Mesenchymal stem cell (in vitro differentiated cells and primary cell): ENCODE results near the gene MTSS2.

Experiments
- DNase-seq: peaks from one replicate; pipeline ENCODE4 v3.0.0-alpha.2; 2013
- H2AFZ ChIP-seq: one replicate; pipeline ENCODE4 v1.6.1; 2013; ENCODE audit warnings: low read depth, mild to moderate bottlenecking, control low read depth, inconsistent platforms, low read length, moderate library complexity
- H2AK5ac ChIP-seq: 2 replicates; pipeline ENCODE4 v1.6.1; 2013; ENCODE audit warnings: low read length, moderate library complexity, mild to moderate bottlenecking, inconsistent platforms; ENCODE audit not compliant: severe bottlenecking
- H2BK120ac ChIP-seq: one replicate; pipeline ENCODE4 v1.6.1; 2013; ENCODE audit warnings: low read depth, mild to moderate bottlenecking, inconsistent platforms, low read length, moderate library complexity
- H2BK12ac ChIP-seq, 2 experiments: one replicate each; pipeline ENCODE4 v1.6.1; 2013; ENCODE audit warnings: inconsistent platforms in 2 of 2, low read length in 2 of 2, mild to moderate bottlenecking in 2 of 2, moderate library complexity in 2 of 2, control low read depth in 1 of 2
- H2BK15ac ChIP-seq: one replicate; pipeline ENCODE4 v1.6.1; 2013; ENCODE audit warnings: mild to moderate bottlenecking, low read depth, inconsistent platforms; ENCODE audit not compliant: poor library complexity, severe bottlenecking
- H2BK5ac ChIP-seq: 2 replicates; pipeline ENCODE4 v1.6.1; 2013; ENCODE audit warnings: low read depth, mild to moderate bottlenecking, low read length, control low read depth, inconsistent platforms; ENCODE audit not compliant: poor library complexity, severe bottlenecking
- H3K14ac ChIP-seq, 2 experiments: one replicate each; pipeline ENCODE4 v1.6.1; 2013; ENCODE audit warnings: inconsistent platforms in 2 of 2, low read length in 2 of 2, control low read depth in 1 of 2, mild to moderate bottlenecking in 1 of 2, moderate library complexity in 1 of 2
- H3K18ac ChIP-seq, 2 experiments: one replicate each; pipeline ENCODE4 v1.6.1; 2013; ENCODE audit warnings: inconsistent platforms in 2 of 2, low read length in 2 of 2, control low read depth in 1 of 2, low read depth in 1 of 2, mild to moderate bottlenecking in 1 of 2
- H3K23ac ChIP-seq, 2 experiments: one replicate each; pipeline ENCODE4 v1.6.1; 2013; ENCODE audit warnings: inconsistent platforms in 2 of 2, low read length in 2 of 2, mild to moderate bottlenecking in 2 of 2, moderate library complexity in 2 of 2, control low read depth in 1 of 2
- H3K27ac ChIP-seq: 2 replicates; pipeline ENCODE4 v1.5.1; 2013; ENCODE audit warnings: mild to moderate bottlenecking, moderate library complexity, low read length, control low read depth, inconsistent platforms; ENCODE audit not compliant: poor library complexity, severe bottlenecking
- H3K27me3 ChIP-seq, 2 experiments: 2 replicates each; pipeline versions ENCODE4 v1.6.1 to v1.7.0; 2013; ENCODE audit warnings: low read length in 2 of 2, mild to moderate bottlenecking in 2 of 2, moderate library complexity in 2 of 2, control low read depth in 1 of 2, inconsistent platforms in 1 of 2; ENCODE audit not compliant: control insufficient read depth in 1 of 2, insufficient read depth in 1 of 2
- H3K36me3 ChIP-seq, 2 experiments: 2 replicates each; pipeline versions ENCODE4 v1.6.1 to v1.7.0; 2013; ENCODE audit warnings: low read length in 2 of 2, control low read depth in 1 of 2, inconsistent platforms in 1 of 2, low read depth in 1 of 2, mild to moderate bottlenecking in 1 of 2; ENCODE audit not compliant: insufficient read depth in 2 of 2, control insufficient read depth in 1 of 2
- H3K4ac ChIP-seq, 2 experiments: one replicate each; pipeline ENCODE4 v1.6.1; 2013; ENCODE audit warnings: inconsistent platforms in 2 of 2, low read length in 2 of 2, mild to moderate bottlenecking in 2 of 2, moderate library complexity in 2 of 2, control low read depth in 1 of 2, low read depth in 1 of 2
- H3K4me1 ChIP-seq: 2 replicates; pipeline ENCODE4 v1.6.1; 2013; ENCODE audit warnings: low read depth, low read length, control low read depth; ENCODE audit not compliant: control insufficient read depth, insufficient read depth
- H3K4me2 ChIP-seq: 2 replicates; pipeline ENCODE4 v1.6.1; 2013; ENCODE audit warnings: low read length, mild to moderate bottlenecking, inconsistent platforms; ENCODE audit not compliant: poor library complexity, severe bottlenecking
- H3K4me3 ChIP-seq, 2 experiments: 2 replicates each; pipeline versions ENCODE4 v1.5.1 to v1.7.0; 2013; ENCODE audit warnings: low read length in 2 of 2, mild to moderate bottlenecking in 2 of 2, control low read depth in 1 of 2, low read depth in 1 of 2; ENCODE audit not compliant: insufficient read depth in 1 of 2
- H3K79me1 ChIP-seq: replicated peaks from 2 replicates; pipeline ENCODE4 v1.6.1; 2013; ENCODE audit warnings: mild to moderate bottlenecking, control low read depth, low read length, inconsistent platforms; ENCODE audit not compliant: poor library complexity, severe bottlenecking
- H3K9ac ChIP-seq: 2 replicates; pipeline ENCODE4 v1.7.0; 2013; ENCODE audit warnings: mild to moderate bottlenecking, low read length, moderate library complexity
- H3K9me3 ChIP-seq: 2 replicates; pipeline ENCODE4 v1.7.0; 2013; ENCODE audit warnings: mild to moderate bottlenecking, low read length; ENCODE audit not compliant: control insufficient read depth
- H4K8ac ChIP-seq: one replicate; pipeline ENCODE4 v1.6.1; 2013; ENCODE audit warnings: inconsistent platforms, mild to moderate bottlenecking, low read length, moderate library complexity
- H4K91ac ChIP-seq: one replicate; pipeline ENCODE4 v1.6.1; 2013; ENCODE audit warnings: mild to moderate bottlenecking, low read length, inconsistent platforms
- WGBS: methylation state at CpG from one replicate; pipeline ENCODE4 v1.1.7; 2013; ENCODE audit warnings: mixed read lengths; 5-methylcytosine and 5-hydroxymethylcytosine counted together

The MTSS2 gene

GRCh38 chr16:70720425-70721201 is 34.8 kb upstream of the MTSS2 start:
- H3K79me1 ChIP-seq, result peaks cover 6% of the 10 kb centered on the region
- no peak overlapping the region for H2BK5ac ChIP-seq
- H2AFZ ChIP-seq, result no peak overlapping the region
- H3K27me3 ChIP-seq, result no peaks in the 10 kb centered on the region
- no peak overlapping the region for H3K9ac ChIP-seq
- H4K91ac ChIP-seq, result no peak overlapping the region
- H3K4me3 ChIP-seq, result no peak overlapping the region
- no peak overlapping the region for H2BK15ac ChIP-seq
- WGBS, result 99% methylated on average over 18 of the region's 18 CpGs
- no peak overlapping the region for H2AK5ac ChIP-seq
- no peak overlapping the region for H2BK12ac ChIP-seq
- H3K4me1 ChIP-seq, result peaks cover 9% of the 10 kb centered on the region
- no peak overlapping the region for H3K14ac ChIP-seq
- no peaks in the 10 kb centered on the region for H3K9me3 ChIP-seq
- H3K27ac ChIP-seq, result no peak overlapping the region
- H4K8ac ChIP-seq, result no peak overlapping the region
- peak overlapping the region in 1 of 2 experiments; percentile 67 for H3K23ac ChIP-seq
- H3K18ac ChIP-seq, result no peak overlapping the region
- H3K4ac ChIP-seq, result no peak overlapping the region
- no peak overlapping the region for H3K4me2 ChIP-seq
- no peak for DNase-seq
- no peak overlapping the region for H2BK120ac ChIP-seq
- H3K36me3 ChIP-seq, result peaks cover 21 to 50% of the 10 kb centered on the region in 2 experiments

GRCh38 chr16:70717065-70717464 is 31.2 kb upstream of the MTSS2 start:
- Histone ChIP-seq H2BK120ac (no peak overlapping the region), H2AFZ (no peak overlapping the region), H2BK5ac (no peak overlapping the region), H4K91ac (peak overlapping the region; percentile 58), H3K27me3 (no peaks in the 10 kb centered on the region), H4K8ac (no peak overlapping the region), H3K79me1 (peaks cover 9% of the 10 kb centered on the region), H2BK15ac (no peak overlapping the region), H3K9ac (no peak overlapping the region), H3K9me3 (no peaks in the 10 kb centered on the region), H3K4ac (no peak overlapping the region), H3K27ac (no peak overlapping the region), H3K4me2 (no peak overlapping the region), H3K4me3 (no peak overlapping the region), H2BK12ac (peak overlapping the region in 1 of 2 experiments; percentile 7), H3K4me1 (peaks cover 24% of the 10 kb centered on the region), H3K18ac (no peak overlapping the region), H3K23ac (no peak overlapping the region), H3K36me3 (peaks cover 26 to 32% of the 10 kb centered on the region in 2 experiments), H3K14ac (no peak overlapping the region), H2AK5ac (peak overlapping the region; percentile 65)
- over 99% methylated on average over 8 of the region's 9 CpGs for WGBS
- DNase-seq, result no peak

- H3K79me1 ChIP-seq, result peaks cover 9% of the 10 kb centered on the region
- H3K4me3 ChIP-seq, result no peak overlapping the region
- no peaks in the 10 kb centered on the region for H3K27me3 ChIP-seq
- peak overlapping the region in 1 of 2 experiments; percentile 38 for H2BK12ac ChIP-seq
- peak overlapping the region; percentile 71 for H2BK15ac ChIP-seq
- H2BK120ac ChIP-seq, result no peak overlapping the region
- H3K4ac ChIP-seq, result peak overlapping the region in 1 of 2 experiments; percentile 5
- no peak overlapping the region for H3K23ac ChIP-seq
- peak overlapping the region; percentile 63 for H3K9ac ChIP-seq
- peaks cover 22 to 27% of the 10 kb centered on the region in 2 experiments for H3K36me3 ChIP-seq
- DNase-seq, result no peak
- H3K4me1 ChIP-seq, result peaks cover 24% of the 10 kb centered on the region
- no peak overlapping the region for H3K4me2 ChIP-seq
- H3K14ac ChIP-seq, result peak overlapping the region in 1 of 2 experiments; percentile 35
- no peaks in the 10 kb centered on the region for H3K9me3 ChIP-seq
- no peak overlapping the region for H4K91ac ChIP-seq
- H3K18ac ChIP-seq, result peak overlapping the region in 1 of 2 experiments; percentile 18
- H3K27ac ChIP-seq, result peak overlapping the region; percentile 85
- no peak overlapping the region for H4K8ac ChIP-seq
- no peak overlapping the region for H2BK5ac ChIP-seq
- H2AFZ ChIP-seq, result no peak overlapping the region
- H2AK5ac ChIP-seq, result peak overlapping the region; percentile 59
- WGBS, result 92% methylated on average over 6 of the region's 6 CpGs
Measured at GRCh38 chr16:70715860-70716357, 30.1 kb upstream of the MTSS2 start.
